Uterus (tissue), 4 donors: Measurements from ENCODE around the gene SPINK6. TPM values are rescaled to one million over a fixed set of nuclear protein-coding genes. Genes with fewer than 3 reads are reported as not detected.

ENCODE experiments used
- DNase-seq, 2 donors: peaks; one replicate each; pipeline ENCODE4 v3.0.0-alpha.2; 2019 to 2020
- H3K27ac ChIP-seq, 2 donors: fragments of 200-600 bp; sonication (generic); 1 replicate in 1 of 2; 2 replicates in 1 of 2; pipeline ENCODE4 v1.5.1; 2016 to 2018
- H3K27me3 ChIP-seq, 2 donors: fragments of 200-600 bp; sonication (generic); one replicate each; pipeline ENCODE4 v1.5.1; 2018 to 2019; ENCODE audit warnings: control low read depth in 1 of 2
- H3K36me3 ChIP-seq, 2 donors: fragments of 200-600 bp; sonication (generic); one replicate each; pipeline ENCODE4 v1.5.1; 2019; ENCODE audit warnings: control low read depth in 1 of 2
- H3K4me1 ChIP-seq, 2 donors: fragments of 200-600 bp; sonication (generic); one replicate each; pipeline ENCODE4 v1.5.1; 2018 to 2019; ENCODE audit warnings: control low read depth in 1 of 2
- H3K4me3 ChIP-seq, 2 donors: fragments of 200-600 bp; sonication (generic); 1 replicate in 1 of 2; 2 replicates in 1 of 2; pipeline ENCODE4 v1.5.1; 2018 to 2019; ENCODE audit warnings: mild to moderate bottlenecking in 1 of 2
- H3K9me3 ChIP-seq, 2 donors: fragments of 200-600 bp; sonication (generic); one replicate each; pipeline ENCODE4 v1.5.1; 2019; ENCODE audit warnings: control low read depth in 1 of 2
- POLR2A ChIP-seq, 2 donors: fragments of 450-650 bp; IDR thresholded peaks; one replicate each; pipeline ENCODE4 v1.6.1; 2016; ENCODE audit warnings: antibody characterized with exemption in 2 of 2, mild to moderate bottlenecking in 1 of 2, moderate library complexity in 1 of 2
- intact Hi-C: fragments of 100-400 bp; cut with DNase I; formaldehyde crosslinking; loops from one replicate; pipeline ENCODE4 v1.15.1; 2023; ENCODE audit warnings: low total_unique reads
- total RNA-seq, 4 donors: library from RNA; depleted of rRNA in 3 of 4; stranded (reverse); fragments of >200 nt in 3 of 4; gene quantifications; one replicate each; pipeline versions ENCODE4 v1.1.0 to v1.2.4, GENCODE V29; 2014 to 2023
- TF ChIP-seq, protein P1 (sequence below), 4 experiments: fragments of 200-600 bp in 2 of 4; fragments of 450-650 bp in 2 of 4; sonication (generic) in 2 of 4; IDR thresholded peaks; one replicate each; pipeline ENCODE4 v1.5.1; 2016 to 2019; ENCODE audit warnings: antibody characterized with exemption in 4 of 4, mild to moderate bottlenecking in 2 of 4, moderate library complexity in 1 of 4
- donor health status: DM: yes; HTN: yes; CAD: no.

Gene SPINK6
- total RNA-seq, 4 donors from 2014 or later: not detected

DNA sequence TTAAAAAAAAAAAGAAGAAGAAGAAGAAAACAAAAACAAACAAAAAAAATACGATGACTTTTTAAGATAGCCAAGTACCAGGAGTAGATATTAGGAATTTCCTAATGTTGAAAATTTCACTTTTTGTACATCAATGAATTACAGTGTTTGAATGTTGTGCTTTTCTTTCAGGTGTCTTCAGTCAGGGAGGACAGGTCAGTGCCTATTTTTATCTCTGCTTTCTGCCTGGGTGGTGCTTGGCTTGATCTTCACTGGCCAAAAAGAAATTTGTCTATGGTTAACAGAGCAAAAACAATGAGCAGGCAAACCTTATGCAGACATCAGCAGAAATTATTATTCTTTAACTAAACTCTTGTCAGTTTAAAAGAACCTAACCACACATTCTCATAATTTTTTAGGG is 3.0 kb downstream of the SPINK6 start:
- DNase-seq: no peak
- Histone ChIP-seq H3K4me3 (no peak overlapping the region), H3K4me1 (no peaks in the 10 kb centered on the region), H3K36me3 (no peaks in the 10 kb centered on the region), H3K27me3 (no peaks in the 10 kb centered on the region), H3K9me3 (no peaks in the 10 kb centered on the region), H3K27ac (no peak overlapping the region)
- TF ChIP-seq, protein P1, sequence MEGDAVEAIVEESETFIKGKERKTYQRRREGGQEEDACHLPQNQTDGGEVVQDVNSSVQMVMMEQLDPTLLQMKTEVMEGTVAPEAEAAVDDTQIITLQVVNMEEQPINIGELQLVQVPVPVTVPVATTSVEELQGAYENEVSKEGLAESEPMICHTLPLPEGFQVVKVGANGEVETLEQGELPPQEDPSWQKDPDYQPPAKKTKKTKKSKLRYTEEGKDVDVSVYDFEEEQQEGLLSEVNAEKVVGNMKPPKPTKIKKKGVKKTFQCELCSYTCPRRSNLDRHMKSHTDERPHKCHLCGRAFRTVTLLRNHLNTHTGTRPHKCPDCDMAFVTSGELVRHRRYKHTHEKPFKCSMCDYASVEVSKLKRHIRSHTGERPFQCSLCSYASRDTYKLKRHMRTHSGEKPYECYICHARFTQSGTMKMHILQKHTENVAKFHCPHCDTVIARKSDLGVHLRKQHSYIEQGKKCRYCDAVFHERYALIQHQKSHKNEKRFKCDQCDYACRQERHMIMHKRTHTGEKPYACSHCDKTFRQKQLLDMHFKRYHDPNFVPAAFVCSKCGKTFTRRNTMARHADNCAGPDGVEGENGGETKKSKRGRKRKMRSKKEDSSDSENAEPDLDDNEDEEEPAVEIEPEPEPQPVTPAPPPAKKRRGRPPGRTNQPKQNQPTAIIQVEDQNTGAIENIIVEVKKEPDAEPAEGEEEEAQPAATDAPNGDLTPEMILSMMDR (IDR thresholded peaks at IDR 0.05): no peak
- no peak for TF ChIP-seq POLR2A (IDR thresholded peaks at IDR 0.05)
- intact Hi-C loops: no loop called here

DNA sequence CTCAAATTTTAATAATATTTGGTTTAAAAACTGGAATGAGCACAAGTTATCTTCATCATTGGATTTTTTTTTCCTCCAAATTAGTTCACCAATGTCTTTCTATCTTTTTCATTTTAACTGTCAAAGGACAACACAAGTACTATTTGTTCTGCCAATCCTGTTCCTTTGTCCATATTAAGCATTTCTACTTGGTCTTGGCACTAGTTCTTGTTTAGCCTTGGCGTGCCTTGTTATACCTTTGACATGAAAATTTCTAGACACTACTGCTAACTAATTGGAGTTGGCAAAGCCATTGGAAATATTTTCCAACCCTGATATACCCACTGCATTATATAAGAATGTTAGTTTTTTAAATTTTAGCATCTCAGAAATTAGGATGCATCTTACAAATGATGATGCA is 3.8 kb downstream of the SPINK6 start:
- no peak for DNase-seq
- H3K36me3 ChIP-seq: no peaks in the 10 kb centered on the region
- no peaks in the 10 kb centered on the region for H3K4me1 ChIP-seq
- H3K27ac ChIP-seq: no peak overlapping the region
- intact Hi-C loops: no loop called here
- no peak for TF ChIP-seq POLR2A (IDR thresholded peaks at IDR 0.05)
- TF ChIP-seq, protein P1 (IDR thresholded peaks at IDR 0.05): no peak
- H3K4me3 ChIP-seq: no peak overlapping the region
- no peaks in the 10 kb centered on the region for H3K9me3 ChIP-seq
- H3K27me3 ChIP-seq: no peaks in the 10 kb centered on the region

DNA sequence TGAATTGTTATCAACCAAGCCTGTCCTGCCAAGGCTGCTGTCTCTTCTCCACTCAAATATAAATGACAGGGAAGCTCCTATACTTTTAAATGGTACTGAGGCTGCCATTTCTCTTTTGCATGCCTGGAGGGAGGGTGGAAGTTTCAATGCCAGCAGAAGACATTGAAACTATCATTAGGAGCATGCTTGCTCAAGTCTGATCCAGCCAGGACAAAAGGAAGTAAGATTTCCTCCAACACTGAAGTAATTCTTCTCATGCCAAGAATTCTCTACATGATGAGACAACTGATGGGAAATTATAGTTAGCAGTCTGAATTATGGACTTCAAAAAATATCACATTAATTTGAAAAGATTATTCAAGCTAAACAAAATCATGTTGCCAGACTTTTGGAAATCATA is 5.4 kb downstream of the SPINK6 start:
- H3K4me3 ChIP-seq: no peak overlapping the region
- H3K4me1 ChIP-seq: no peaks in the 10 kb centered on the region
- no peaks in the 10 kb centered on the region for H3K9me3 ChIP-seq
- no peaks in the 10 kb centered on the region for H3K27me3 ChIP-seq
- no peak overlapping the region for H3K27ac ChIP-seq
- no peak for DNase-seq
- no peaks in the 10 kb centered on the region for H3K36me3 ChIP-seq
- intact Hi-C loops: no loop called here
- TF ChIP-seq POLR2A (IDR thresholded peaks at IDR 0.05): no peak
- TF ChIP-seq, protein P1 (IDR thresholded peaks at IDR 0.05): no peak

DNA sequence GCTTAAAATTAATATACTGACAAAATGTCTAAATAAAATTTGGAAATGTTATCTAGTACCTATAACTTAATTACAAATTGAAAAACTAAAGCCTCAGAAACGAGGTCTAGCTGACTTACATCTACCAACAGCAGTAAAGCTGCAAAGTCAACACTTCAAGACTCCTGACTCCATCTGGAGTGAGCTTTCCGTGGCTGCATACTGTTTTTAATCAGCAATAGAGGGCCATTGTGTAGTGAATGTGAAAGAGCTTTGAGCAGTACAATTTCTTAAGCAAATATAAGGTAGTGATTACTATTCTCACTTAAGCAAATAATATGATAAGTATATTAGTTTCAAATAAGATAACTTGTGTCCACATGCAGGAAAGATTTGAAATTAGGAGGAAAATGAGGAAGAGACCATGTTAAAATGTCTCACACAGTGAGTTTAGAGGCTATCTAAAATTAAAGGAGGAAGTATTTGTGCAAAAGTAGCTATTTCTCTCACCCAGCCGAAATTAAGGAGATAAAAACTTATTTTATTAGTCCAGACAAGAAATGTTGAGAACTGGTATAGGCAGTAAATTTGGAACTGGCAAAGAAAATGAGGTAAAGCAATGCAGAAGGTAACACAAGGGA is 6.4 kb downstream of the SPINK6 start:
- no peak overlapping the region for H3K4me3 ChIP-seq
- H3K4me1 ChIP-seq: no peaks in the 10 kb centered on the region
- no peak for DNase-seq
- H3K36me3 ChIP-seq: no peaks in the 10 kb centered on the region
- TF ChIP-seq, protein P1 (IDR thresholded peaks at IDR 0.05): no peak
- TF ChIP-seq POLR2A (IDR thresholded peaks at IDR 0.05): no peak
- no peaks in the 10 kb centered on the region for H3K9me3 ChIP-seq
- no peaks in the 10 kb centered on the region for H3K27me3 ChIP-seq
- intact Hi-C loops: no loop called here
- H3K27ac ChIP-seq: no peak overlapping the region

DNA sequence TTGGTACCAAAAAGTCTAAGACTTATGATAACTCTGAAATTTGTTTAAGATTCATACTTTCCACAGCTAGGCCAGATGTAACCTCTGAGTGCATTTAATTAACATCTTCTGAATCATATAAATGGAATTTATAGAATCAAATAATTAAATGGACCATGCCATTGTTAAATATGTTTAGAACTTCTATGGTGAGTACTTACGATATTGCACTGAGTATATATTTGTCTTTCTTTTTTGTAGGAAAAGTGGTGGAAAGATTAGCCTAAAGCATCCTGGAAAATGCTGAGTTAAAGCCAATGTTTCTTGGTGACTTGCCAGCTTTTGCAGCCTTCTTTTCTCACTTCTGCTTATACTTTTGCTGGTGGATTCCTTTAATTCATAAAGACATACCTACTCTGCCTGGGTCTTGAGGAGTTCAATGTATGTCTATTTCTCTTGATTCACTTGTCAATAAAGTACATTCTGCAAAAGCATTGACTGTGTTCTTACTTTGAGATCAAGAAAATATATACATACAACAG is 11.9 kb downstream of the SPINK6 start:
- H3K36me3 ChIP-seq: no peaks in the 10 kb centered on the region
- TF ChIP-seq POLR2A (IDR thresholded peaks at IDR 0.05): no peak
- TF ChIP-seq, protein P1 (IDR thresholded peaks at IDR 0.05): no peak
- H3K4me1 ChIP-seq: no peaks in the 10 kb centered on the region
- no peaks in the 10 kb centered on the region for H3K9me3 ChIP-seq
- H3K4me3 ChIP-seq: no peak overlapping the region
- intact Hi-C loops: no loop called here
- DNase-seq: no peak
- H3K27ac ChIP-seq: no peak overlapping the region
- no peaks in the 10 kb centered on the region for H3K27me3 ChIP-seq
